MCF 10A (cell line): Measurements from ENCODE around the gene KNSTRN. TPM values are rescaled to one million over a fixed set of nuclear protein-coding genes. Genes with fewer than 3 reads are reported as not detected.
A peak's percentile ranks its signal among the peaks of the same experiment; 100 is the strongest.

ENCODE experiments used
- BruUV-seq: library from RNA; stranded (reverse); fragments of 400-500 nt; replicated peaks from 2 replicates; lab custom pipeline; 2021; lab: Mats Ljungman, UMichigan
- CTCF ChIA-PET: fragments of 300-600 bp; sonication (Branson Sonifier 250); formaldehyde crosslinking; extraction: SDS; loops from one replicate; lab custom pipeline; 2021; ENCODE audit warnings: antibody characterized with exemption, inconsistent platforms; lab: Yijun Ruan, JAX
- POLR2A ChIA-PET: fragments of 300-600, 350-650 bp; sonication (Branson Sonifier 250); formaldehyde crosslinking; extraction: SDS; loops from one replicate; lab custom pipeline; 2020; ENCODE audit warnings: antibody characterized with exemption, inconsistent platforms; lab: Yijun Ruan, JAX
- DNase-seq: peaks from one replicate; pipeline ENCODE4 v3.0.0-alpha.2; 2018; ENCODE audit not compliant: unreplicated experiment
- H3K27ac Mint-ChIP-seq: one replicate; pipeline ENCODE4 v1.8.0; 2022; ENCODE audit warnings: mild to moderate bottlenecking, low read depth, mixed read lengths; ENCODE audit not compliant: unreplicated experiment
- H3K27me3 Mint-ChIP-seq: one replicate; pipeline ENCODE4 v1.8.0; 2022; ENCODE audit warnings: mixed read lengths; ENCODE audit not compliant: insufficient read depth, unreplicated experiment
- H3K36me3 Mint-ChIP-seq: one replicate; pipeline ENCODE4 v1.8.0; 2022; ENCODE audit warnings: mild to moderate bottlenecking, moderate library complexity, mixed read lengths; ENCODE audit not compliant: insufficient read depth, unreplicated experiment
- H3K4me1 Mint-ChIP-seq: one replicate; pipeline ENCODE4 v1.8.0; 2022; ENCODE audit warnings: mixed read lengths; ENCODE audit not compliant: insufficient read depth, unreplicated experiment
- H3K4me3 Mint-ChIP-seq: one replicate; pipeline ENCODE4 v1.8.0; 2022; ENCODE audit warnings: mild to moderate bottlenecking, moderate library complexity, mixed read lengths; ENCODE audit not compliant: unreplicated experiment
- H3K9me3 Mint-ChIP-seq: one replicate; pipeline ENCODE4 v1.8.0; 2022; ENCODE audit warnings: mixed read lengths; ENCODE audit not compliant: unreplicated experiment
- intact Hi-C: fragments of 100-400 bp; cut with micrococcal nuclease; formaldehyde crosslinking; loops from 2 replicates; pipeline ENCODE4 v1.14.1; 2022
- total RNA-seq: library from RNA; stranded (reverse); gene quantifications from 2 replicates; pipeline ENCODE4 v1.2.3, GENCODE V29; 2022
- TF ChIP-seq, protein P1 (sequence below): fragments of 200-600 bp; IDR thresholded peaks from one replicate; pipeline ENCODE4 v1.8.0; 2022; ENCODE audit warnings: antibody characterized with exemption, mild to moderate bottlenecking; ENCODE audit not compliant: unreplicated experiment

Gene KNSTRN
- total RNA-seq, 1 experiment from 2014 or later, result 47.4 TPM

GRCh38 chr15:40337597-40337996 is 44.9 kb upstream of the KNSTRN start:
- Mint-ChIP-seq H3K27me3 (no peaks in the 10 kb centered on the region), H3K9me3 (no peaks in the 10 kb centered on the region), H3K4me3 (no peak overlapping the region), H3K27ac (no peak overlapping the region), H3K4me1 (peaks cover 38% of the 10 kb centered on the region), H3K36me3 (peaks cover 22% of the 10 kb centered on the region)
- no peak for DNase-seq
- POLR2A ChIA-PET, result interaction anchor here (1.0 to 6.2 kb wide), 4 partner anchors 11 to 63 kb away, joined by 3 to 62 read pairs (median 9); partner anchors contain the start of gene INAFM2
- CTCF ChIA-PET, result interaction anchor here (0.5 to 12.1 kb wide), 21 partner anchors 9 to 1197 kb away, joined by 3 to 179 read pairs (median 6); partner anchors contain the start of genes ANKRD63, DISP2, INAFM2 and IVD
- intact Hi-C loops, result no loop called here
- no TSS peak for BruUV-seq
- TF ChIP-seq, protein P1, sequence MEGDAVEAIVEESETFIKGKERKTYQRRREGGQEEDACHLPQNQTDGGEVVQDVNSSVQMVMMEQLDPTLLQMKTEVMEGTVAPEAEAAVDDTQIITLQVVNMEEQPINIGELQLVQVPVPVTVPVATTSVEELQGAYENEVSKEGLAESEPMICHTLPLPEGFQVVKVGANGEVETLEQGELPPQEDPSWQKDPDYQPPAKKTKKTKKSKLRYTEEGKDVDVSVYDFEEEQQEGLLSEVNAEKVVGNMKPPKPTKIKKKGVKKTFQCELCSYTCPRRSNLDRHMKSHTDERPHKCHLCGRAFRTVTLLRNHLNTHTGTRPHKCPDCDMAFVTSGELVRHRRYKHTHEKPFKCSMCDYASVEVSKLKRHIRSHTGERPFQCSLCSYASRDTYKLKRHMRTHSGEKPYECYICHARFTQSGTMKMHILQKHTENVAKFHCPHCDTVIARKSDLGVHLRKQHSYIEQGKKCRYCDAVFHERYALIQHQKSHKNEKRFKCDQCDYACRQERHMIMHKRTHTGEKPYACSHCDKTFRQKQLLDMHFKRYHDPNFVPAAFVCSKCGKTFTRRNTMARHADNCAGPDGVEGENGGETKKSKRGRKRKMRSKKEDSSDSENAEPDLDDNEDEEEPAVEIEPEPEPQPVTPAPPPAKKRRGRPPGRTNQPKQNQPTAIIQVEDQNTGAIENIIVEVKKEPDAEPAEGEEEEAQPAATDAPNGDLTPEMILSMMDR, result no peak

GRCh38 chr15:40338041-40338657 is 44.4 kb upstream of the KNSTRN start:
- TF ChIP-seq, protein P1, result peak; percentile 76
- no peaks in the 10 kb centered on the region for H3K9me3 Mint-ChIP-seq
- H3K4me3 Mint-ChIP-seq, result peak overlapping the region; percentile 79
- peak overlapping the region; percentile 79 for H3K27ac Mint-ChIP-seq
- peak; percentile 68 for DNase-seq
- intact Hi-C loops, result loop anchor here (1.0 kb wide), 2 partner anchors 17 to 59 kb away; no protein-coding TSS in a partner anchor
- H3K27me3 Mint-ChIP-seq, result no peaks in the 10 kb centered on the region
- peaks cover 38% of the 10 kb centered on the region for H3K4me1 Mint-ChIP-seq
- H3K36me3 Mint-ChIP-seq, result peaks cover 22% of the 10 kb centered on the region
- CTCF ChIA-PET, result interaction anchor here (0.5 to 12.1 kb wide), 29 partner anchors 10 to 1196 kb away, joined by 3 to 179 read pairs (median 5); partner anchors contain the start of genes ANKRD63, DISP2, INAFM2 and IVD
- no TSS peak for BruUV-seq
- POLR2A ChIA-PET, result interaction anchor here (0.9 to 6.2 kb wide), 6 partner anchors 7 to 63 kb away, joined by 3 to 62 read pairs (median 8); partner anchors contain the start of gene INAFM2

DNA sequence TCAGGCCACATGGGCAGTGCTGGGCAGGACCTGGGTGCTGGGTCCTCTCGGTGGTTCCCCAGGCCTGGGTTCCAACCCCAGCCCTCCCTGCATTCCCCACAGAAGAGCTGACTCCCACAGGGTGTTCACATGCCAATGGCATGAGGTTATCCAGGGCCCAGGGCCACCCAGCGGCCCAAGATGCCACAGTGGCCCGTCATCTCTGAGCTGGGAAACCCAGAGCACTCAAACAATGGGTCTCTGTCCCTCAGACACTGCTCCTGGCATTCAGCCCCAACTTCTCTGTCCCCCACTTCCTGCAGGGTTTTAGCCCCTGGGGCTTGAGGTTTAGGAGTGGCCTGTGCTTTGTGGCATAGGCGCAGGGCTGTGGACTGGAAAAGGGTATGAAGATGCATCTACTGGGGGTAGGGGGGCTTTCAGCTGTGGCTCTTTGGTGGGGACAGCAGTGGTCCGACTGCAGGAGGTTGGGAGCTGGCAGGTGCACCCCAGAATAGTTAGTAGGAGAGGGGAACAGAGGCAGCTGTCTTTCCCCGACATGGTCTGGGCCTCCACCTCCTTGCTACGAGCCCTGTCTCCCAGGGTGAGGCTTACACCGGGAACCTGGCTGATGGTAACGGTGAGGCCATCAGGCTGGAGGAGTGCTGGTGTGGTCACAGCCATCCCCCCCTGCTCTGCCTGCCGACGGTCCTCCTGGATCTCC is 43.5 kb upstream of the KNSTRN start:
- peak overlapping the region; percentile 79 for H3K4me3 Mint-ChIP-seq
- BruUV-seq, result TSS peak; percentile 22
- CTCF ChIA-PET, result interaction anchor here (0.6 to 12.1 kb wide), 27 partner anchors 11 to 346 kb away, joined by 3 to 179 read pairs (median 5); partner anchors contain the start of genes ANKRD63, DISP2, INAFM2 and PAK6

More for the DNA sequence above, 43.5 kb upstream of the KNSTRN start:
- POLR2A ChIA-PET, result interaction anchor here (0.7 to 6.2 kb wide), 9 partner anchors 8 to 300 kb away, joined by 3 to 62 read pairs (median 7); partner anchors contain the start of genes INAFM2 and SRP14
- DNase-seq, result peak; percentile 71
- intact Hi-C loops, result loop anchor here (1.0 kb wide), 2 partner anchors 18 to 60 kb away; no protein-coding TSS in a partner anchor
- Mint-ChIP-seq H3K36me3 (peaks cover 14% of the 10 kb centered on the region), H3K27ac (peak overlapping the region; percentile 79), H3K27me3 (no peaks in the 10 kb centered on the region), H3K9me3 (no peaks in the 10 kb centered on the region), H3K4me1 (peaks cover 47% of the 10 kb centered on the region)
- TF ChIP-seq, protein P1, result no peak
